DOHH2 (cell line): ENCODE data around the gene HSPA4.

ENCODE experiments used
- H3F3A ChIP-seq: fragments of 200-600 bp; sonication (generic), shearing (Covaris generic); 2 replicates; pipeline ENCODE4 v1.6.0; 2016; ENCODE audit warnings: antibody characterized with exemption, mild to moderate bottlenecking; ENCODE audit not compliant: control insufficient read depth, insufficient read depth
- H3K27ac ChIP-seq: fragments of 200-600 bp; sonication (generic); 2 replicates; pipeline ENCODE4 v1.5.1; 2014; ENCODE audit warnings: low read depth, mild to moderate bottlenecking, low read length, moderate library complexity
- H3K27me3 ChIP-seq: fragments of 200-600 bp; sonication (generic); 2 replicates; pipeline ENCODE4 v1.6.1; 2014; ENCODE audit warnings: mild to moderate bottlenecking, low read length, mixed read lengths; ENCODE audit not compliant: control insufficient read depth
- H3K36me3 ChIP-seq: fragments of 200-600 bp; sonication (generic); 2 replicates; pipeline ENCODE4 v1.6.1; 2014; ENCODE audit warnings: mild to moderate bottlenecking, low read length, moderate library complexity, mixed read lengths; ENCODE audit not compliant: control insufficient read depth
- H3K4me1 ChIP-seq: fragments of 200-600 bp; sonication (generic); 2 replicates; pipeline ENCODE4 v1.6.1; 2014; ENCODE audit warnings: mild to moderate bottlenecking, low read length, mixed read lengths; ENCODE audit not compliant: control insufficient read depth
- H3K4me2 ChIP-seq: fragments of 200-600 bp; sonication (generic); 2 replicates; pipeline ENCODE4 v1.6.0; 2014; ENCODE audit warnings: mild to moderate bottlenecking, low read length, moderate library complexity
- H3K4me3 ChIP-seq: fragments of 200-600 bp; sonication (generic); 2 replicates; pipeline ENCODE4 v1.5.1; 2014; ENCODE audit warnings: mild to moderate bottlenecking, low read length, mixed read lengths
- H3K79me2 ChIP-seq: fragments of 200-600 bp; sonication (generic); 2 replicates; pipeline ENCODE4 v1.6.1; 2014; ENCODE audit warnings: mild to moderate bottlenecking, low read length, mixed read lengths; ENCODE audit not compliant: control insufficient read depth
- H3K9me2 ChIP-seq: fragments of 200-600 bp; sonication (generic); replicated peaks from 2 replicates; pipeline ENCODE4 v1.6.1; 2014; ENCODE audit warnings: mild to moderate bottlenecking, low read length, mixed read lengths; ENCODE audit not compliant: control insufficient read depth
- H3K9me3 ChIP-seq: fragments of 200-600 bp; sonication (generic); 2 replicates; pipeline ENCODE4 v1.6.1; 2014; ENCODE audit warnings: antibody characterized with exemption, low read length, mixed read lengths; ENCODE audit not compliant: control insufficient read depth, insufficient read depth
- H4K20me1 ChIP-seq: fragments of 200-600 bp; sonication (generic); 2 replicates; pipeline ENCODE4 v1.6.0; 2014; ENCODE audit warnings: low read depth, mild to moderate bottlenecking, antibody characterized with exemption, low read length, moderate library complexity; ENCODE audit not compliant: control insufficient read depth, insufficient read depth
- EZH2phosphoT487 ChIP-seq: fragments of 200-600 bp; sonication (generic); IDR thresholded peaks from 2 replicates; pipeline ENCODE4 v1.6.1; 2017; ENCODE audit warnings: borderline replicate concordance, mild to moderate bottlenecking, antibody characterized with exemption, low read length, moderate library complexity, mixed read lengths
- TF ChIP-seq, protein P1 (sequence below): fragments of 200-600 bp; sonication (generic); IDR thresholded peaks from one replicate; pipeline ENCODE4 v1.5.1; 2014; ENCODE audit warnings: antibody characterized with exemption, mild to moderate bottlenecking, low read depth, low read length; ENCODE audit not compliant: poor library complexity, severe bottlenecking

The HSPA4 gene

DNA sequence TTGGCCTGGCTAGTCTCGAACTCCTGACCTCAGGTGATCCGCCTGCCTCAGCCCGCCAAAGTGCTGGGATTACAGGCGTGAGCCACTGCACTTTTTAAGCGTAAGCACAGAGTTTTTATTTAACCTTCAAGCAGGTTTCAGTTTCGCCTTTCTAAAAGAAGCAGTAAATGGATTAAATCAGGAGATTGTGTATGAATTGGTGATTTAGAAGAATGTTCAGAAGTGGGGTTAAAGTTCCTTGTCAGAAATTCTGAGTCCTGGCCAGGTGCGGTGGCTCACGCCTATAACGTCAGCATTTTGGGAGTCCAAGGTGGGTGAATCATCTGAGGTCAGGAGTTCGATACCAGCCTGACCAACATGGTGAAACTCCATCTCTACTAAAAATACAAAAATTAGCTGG lies 12.2 kb downstream of the HSPA4 start:
- Histone ChIP-seq H3K27me3 (no peaks in the 10 kb centered on the region), H3K36me3 (peaks cover 65% of the 10 kb centered on the region), H3K4me3 (no peak overlapping the region), H3F3A (peaks cover 11% of the 10 kb centered on the region; the same call in 1 of the 2 replicates), H4K20me1 (peaks cover 3% of the 10 kb centered on the region; the same call in 1 of the 2 replicates), H3K9me3 (no peaks in the 10 kb centered on the region), H3K9me2 (no peaks in the 10 kb centered on the region), H3K4me1 (peaks cover 7% of the 10 kb centered on the region; the same call in 1 of the 2 replicates), H3K27ac (no peak overlapping the region), H3K4me2 (no peak overlapping the region), H3K79me2 (peaks cover 100% of the 10 kb centered on the region)
- TF ChIP-seq, protein P1, sequence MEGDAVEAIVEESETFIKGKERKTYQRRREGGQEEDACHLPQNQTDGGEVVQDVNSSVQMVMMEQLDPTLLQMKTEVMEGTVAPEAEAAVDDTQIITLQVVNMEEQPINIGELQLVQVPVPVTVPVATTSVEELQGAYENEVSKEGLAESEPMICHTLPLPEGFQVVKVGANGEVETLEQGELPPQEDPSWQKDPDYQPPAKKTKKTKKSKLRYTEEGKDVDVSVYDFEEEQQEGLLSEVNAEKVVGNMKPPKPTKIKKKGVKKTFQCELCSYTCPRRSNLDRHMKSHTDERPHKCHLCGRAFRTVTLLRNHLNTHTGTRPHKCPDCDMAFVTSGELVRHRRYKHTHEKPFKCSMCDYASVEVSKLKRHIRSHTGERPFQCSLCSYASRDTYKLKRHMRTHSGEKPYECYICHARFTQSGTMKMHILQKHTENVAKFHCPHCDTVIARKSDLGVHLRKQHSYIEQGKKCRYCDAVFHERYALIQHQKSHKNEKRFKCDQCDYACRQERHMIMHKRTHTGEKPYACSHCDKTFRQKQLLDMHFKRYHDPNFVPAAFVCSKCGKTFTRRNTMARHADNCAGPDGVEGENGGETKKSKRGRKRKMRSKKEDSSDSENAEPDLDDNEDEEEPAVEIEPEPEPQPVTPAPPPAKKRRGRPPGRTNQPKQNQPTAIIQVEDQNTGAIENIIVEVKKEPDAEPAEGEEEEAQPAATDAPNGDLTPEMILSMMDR: no peak

DNA sequence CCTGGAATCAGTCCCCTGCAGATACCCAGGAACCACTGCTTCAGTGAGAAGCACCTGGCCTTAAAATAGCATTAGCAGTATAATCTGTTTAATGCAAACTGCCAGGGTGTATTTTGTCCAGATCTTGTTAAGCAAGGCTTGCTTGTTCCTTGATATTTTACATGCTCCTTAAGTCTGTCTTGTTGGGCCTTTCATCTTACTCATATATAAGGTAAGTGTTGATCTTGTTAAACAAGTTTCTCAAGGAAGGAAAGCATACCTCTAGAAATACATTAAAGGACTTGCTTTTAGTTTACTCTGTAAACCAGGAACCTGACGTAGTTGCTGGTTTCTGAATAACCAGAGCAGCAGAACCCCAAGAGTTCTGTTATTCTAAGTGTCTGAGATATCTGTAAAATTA lies 13.7 kb downstream of the HSPA4 start:
- Histone ChIP-seq H3K4me1 (peaks cover 4% of the 10 kb centered on the region; the same call in 1 of the 2 replicates), H3K27ac (no peak overlapping the region), H3K4me3 (no peak overlapping the region), H3K9me3 (no peaks in the 10 kb centered on the region), H3K9me2 (no peaks in the 10 kb centered on the region), H3K36me3 (peaks cover 79% of the 10 kb centered on the region), H4K20me1 (peaks cover 3% of the 10 kb centered on the region; the same call in 1 of the 2 replicates), H3F3A (peaks cover 9% of the 10 kb centered on the region; the same call in 1 of the 2 replicates), H3K27me3 (no peaks in the 10 kb centered on the region), H3K79me2 (peaks cover 98% of the 10 kb centered on the region), H3K4me2 (no peak overlapping the region)
- TF ChIP-seq, protein P1: no peak

DNA sequence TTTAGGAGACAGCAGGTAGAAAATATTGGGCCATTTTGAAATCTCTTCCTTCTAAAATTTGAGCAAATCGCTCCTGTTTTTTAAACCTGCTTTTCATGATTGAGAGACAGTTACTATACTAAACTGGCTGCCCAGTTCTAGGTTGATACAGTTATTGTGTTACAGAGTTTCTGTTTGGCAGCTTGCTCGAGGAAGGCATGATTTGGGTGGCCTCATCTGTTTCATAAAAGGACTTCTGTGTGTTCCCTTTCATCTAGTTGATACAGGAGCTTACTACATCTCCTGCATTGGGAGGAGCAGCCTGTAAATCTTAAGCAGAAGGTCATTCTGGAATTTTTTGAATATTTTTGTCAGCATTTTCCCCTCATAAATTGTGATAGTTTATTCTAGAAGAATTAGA lies 14.2 kb downstream of the HSPA4 start:
- no peak overlapping the region for H3K4me2 ChIP-seq
- peaks cover 84% of the 10 kb centered on the region for H3K36me3 ChIP-seq
- H3K4me3 ChIP-seq: no peak overlapping the region
- TF ChIP-seq, protein P1: no peak
- TF ChIP-seq EZH2phosphoT487: no peak
- no peaks in the 10 kb centered on the region for H3K27me3 ChIP-seq
- no peaks in the 10 kb centered on the region for H3K9me3 ChIP-seq
- no peak overlapping the region for H3K27ac ChIP-seq
- H4K20me1 ChIP-seq: peaks cover 3% of the 10 kb centered on the region; the same call in 1 of the 2 replicates
- peaks cover 4% of the 10 kb centered on the region; the same call in 1 of the 2 replicates for H3K4me1 ChIP-seq
- peaks cover 9% of the 10 kb centered on the region; the same call in 1 of the 2 replicates for H3F3A ChIP-seq
- no peaks in the 10 kb centered on the region for H3K9me2 ChIP-seq
- peaks cover 98% of the 10 kb centered on the region for H3K79me2 ChIP-seq

GRCh38 chr5:133072021-133072420 lies 20.2 kb downstream of the HSPA4 start:
- H3F3A ChIP-seq: peaks cover 8% of the 10 kb centered on the region; the same call in 1 of the 2 replicates
- H3K36me3 ChIP-seq: peaks cover 99% of the 10 kb centered on the region
- no peak overlapping the region for H3K4me3 ChIP-seq
- H3K4me2 ChIP-seq: no peak overlapping the region
- no peaks in the 10 kb centered on the region for H3K9me2 ChIP-seq
- peaks cover 96% of the 10 kb centered on the region for H3K79me2 ChIP-seq
- H3K27ac ChIP-seq: no peak overlapping the region
- H3K27me3 ChIP-seq: no peaks in the 10 kb centered on the region
- TF ChIP-seq, protein P1: no peak
- no peak for TF ChIP-seq EZH2phosphoT487
- H4K20me1 ChIP-seq: peaks cover 6% of the 10 kb centered on the region; the same call in 1 of the 2 replicates
- no peaks in the 10 kb centered on the region for H3K9me3 ChIP-seq
- no peaks in the 10 kb centered on the region for H3K4me1 ChIP-seq
